Lower leg skin (tissue), 3 donors: ENCODE results near the gene PITPNC1.

ENCODE experiments used
- POLR2A ChIP-seq, 2 donors: fragments of 450-650 bp; IDR thresholded peaks; one replicate each; pipeline ENCODE4 v1.6.1; 2016 to 2017; ENCODE audit warnings: antibody characterized with exemption in 2 of 2, mild to moderate bottlenecking in 1 of 2, moderate library complexity in 1 of 2
- TF ChIP-seq, protein P1 (sequence below), 3 donors: fragments of 450-650 bp; IDR thresholded peaks; one replicate each; pipeline ENCODE4 v1.5.1; 2016; ENCODE audit warnings: antibody characterized with exemption in 3 of 3, mild to moderate bottlenecking in 3 of 3, moderate library complexity in 2 of 3

DNA sequence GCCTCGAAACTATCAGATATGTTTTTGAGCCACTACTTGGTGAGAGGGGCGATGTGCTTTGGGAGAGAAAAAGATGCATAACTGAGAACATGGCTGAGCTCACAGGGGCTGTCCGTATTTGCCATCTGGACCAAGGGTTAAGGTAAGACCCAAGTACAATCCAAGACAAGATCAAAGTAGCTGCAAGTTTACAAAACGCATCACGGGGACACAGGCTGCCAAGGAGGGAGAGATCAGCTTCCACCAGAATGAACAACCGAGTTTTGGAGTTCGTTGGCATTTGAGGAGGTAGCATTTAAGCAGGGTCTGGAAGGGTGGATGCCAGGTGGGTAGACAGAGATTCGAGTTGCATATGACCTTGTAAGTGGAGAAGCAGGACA lies 2.2 kb downstream of the PITPNC1 start:
- TF ChIP-seq, protein P1, sequence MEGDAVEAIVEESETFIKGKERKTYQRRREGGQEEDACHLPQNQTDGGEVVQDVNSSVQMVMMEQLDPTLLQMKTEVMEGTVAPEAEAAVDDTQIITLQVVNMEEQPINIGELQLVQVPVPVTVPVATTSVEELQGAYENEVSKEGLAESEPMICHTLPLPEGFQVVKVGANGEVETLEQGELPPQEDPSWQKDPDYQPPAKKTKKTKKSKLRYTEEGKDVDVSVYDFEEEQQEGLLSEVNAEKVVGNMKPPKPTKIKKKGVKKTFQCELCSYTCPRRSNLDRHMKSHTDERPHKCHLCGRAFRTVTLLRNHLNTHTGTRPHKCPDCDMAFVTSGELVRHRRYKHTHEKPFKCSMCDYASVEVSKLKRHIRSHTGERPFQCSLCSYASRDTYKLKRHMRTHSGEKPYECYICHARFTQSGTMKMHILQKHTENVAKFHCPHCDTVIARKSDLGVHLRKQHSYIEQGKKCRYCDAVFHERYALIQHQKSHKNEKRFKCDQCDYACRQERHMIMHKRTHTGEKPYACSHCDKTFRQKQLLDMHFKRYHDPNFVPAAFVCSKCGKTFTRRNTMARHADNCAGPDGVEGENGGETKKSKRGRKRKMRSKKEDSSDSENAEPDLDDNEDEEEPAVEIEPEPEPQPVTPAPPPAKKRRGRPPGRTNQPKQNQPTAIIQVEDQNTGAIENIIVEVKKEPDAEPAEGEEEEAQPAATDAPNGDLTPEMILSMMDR (IDR thresholded peaks at IDR 0.05), result no peak
- no peak for TF ChIP-seq POLR2A (IDR thresholded peaks at IDR 0.05)
